ENCODE results near the gene MMGT1. TPM values are rescaled to one million over a fixed set of nuclear protein-coding genes. Genes with fewer than 3 reads are reported as not detected.

MMGT1 gene
- total and polyA plus RNA-seq, 7 donors, result 8.9 to 21.1 (median 18.5) TPM

DNA sequence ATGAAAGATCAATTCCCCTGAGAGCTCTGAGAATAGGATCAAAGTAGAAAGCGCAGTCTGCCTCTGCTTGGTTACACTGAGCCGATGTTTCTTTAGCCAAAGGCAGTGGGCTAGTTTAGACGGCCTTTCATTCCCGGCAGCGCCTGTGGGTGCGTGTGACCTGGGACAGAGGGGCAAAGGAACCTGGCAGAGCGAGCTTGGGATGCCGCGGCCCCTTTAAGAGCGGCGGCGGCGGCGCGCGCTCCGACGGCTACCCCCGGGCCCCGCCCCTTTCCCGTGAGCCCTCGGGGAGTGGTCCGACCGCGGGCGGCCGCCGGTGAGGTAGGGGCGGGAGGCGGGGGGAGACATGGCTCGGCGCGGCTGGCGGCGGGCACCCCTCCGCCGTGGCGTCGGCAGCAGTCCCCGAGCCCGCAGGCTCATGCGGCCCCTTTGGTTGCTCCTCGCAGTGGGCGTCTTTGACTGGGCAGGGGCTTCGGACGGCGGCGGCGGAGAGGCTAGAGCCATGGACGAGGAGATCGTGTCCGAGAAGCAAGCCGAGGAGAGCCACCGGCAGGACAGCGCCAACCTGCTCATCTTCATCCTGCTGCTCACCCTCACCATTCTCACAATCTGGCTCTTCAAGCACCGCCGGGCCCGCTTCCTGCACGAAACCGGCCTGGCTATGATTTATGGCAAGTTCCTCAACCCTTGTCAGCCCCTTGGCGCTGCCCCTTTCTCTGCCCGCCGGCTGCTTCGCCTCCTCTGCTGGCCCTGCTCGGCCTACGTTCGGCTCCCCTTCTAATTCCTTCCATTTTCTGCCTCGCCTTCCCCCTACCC lies 11.6 kb upstream of the MMGT1 start, which contains the start of gene SLC9A6:
Gene SLC9A6, plus strand, starts transcription at position 279 of the 816 bp plus-strand sequence. Its CDS starts 224 bp downstream, at position 503.
- Histone ChIP-seq H3K4me3 (peak within 1 kb of the TSS; percentile 79), H3K36me3 (ENCODE audit: insufficient read depth in 1 of 2, low read depth in 1 of 2) (no peaks in the 10 kb centered on the region), H3K27ac (peak within 1 kb of the TSS; percentile 84), H3K9me3 (no peaks in the 10 kb centered on the region), H3K4me1 (peaks cover 5% of the 10 kb centered on the region), H3K27me3 (ENCODE audit: insufficient read depth in 3 of 3, low read length in 2 of 3) (no peaks in the 10 kb centered on the region)
- ATAC-seq (peak; percentile 95 to 98 (median 97)), DNase-seq (peak; percentile 73 to 82)
- 0 to 23% (median 1%) methylated on average over 16 to 58 of the region's 68 CpGs for WGBS, 3 donors
- intact Hi-C loops (cut with DNase I), result loop anchor here in 1 of 2 donors (10.0 kb wide), 1 partner anchor 939 kb away; no protein-coding TSS in a partner anchor
- TF ChIP-seq, protein P1, sequence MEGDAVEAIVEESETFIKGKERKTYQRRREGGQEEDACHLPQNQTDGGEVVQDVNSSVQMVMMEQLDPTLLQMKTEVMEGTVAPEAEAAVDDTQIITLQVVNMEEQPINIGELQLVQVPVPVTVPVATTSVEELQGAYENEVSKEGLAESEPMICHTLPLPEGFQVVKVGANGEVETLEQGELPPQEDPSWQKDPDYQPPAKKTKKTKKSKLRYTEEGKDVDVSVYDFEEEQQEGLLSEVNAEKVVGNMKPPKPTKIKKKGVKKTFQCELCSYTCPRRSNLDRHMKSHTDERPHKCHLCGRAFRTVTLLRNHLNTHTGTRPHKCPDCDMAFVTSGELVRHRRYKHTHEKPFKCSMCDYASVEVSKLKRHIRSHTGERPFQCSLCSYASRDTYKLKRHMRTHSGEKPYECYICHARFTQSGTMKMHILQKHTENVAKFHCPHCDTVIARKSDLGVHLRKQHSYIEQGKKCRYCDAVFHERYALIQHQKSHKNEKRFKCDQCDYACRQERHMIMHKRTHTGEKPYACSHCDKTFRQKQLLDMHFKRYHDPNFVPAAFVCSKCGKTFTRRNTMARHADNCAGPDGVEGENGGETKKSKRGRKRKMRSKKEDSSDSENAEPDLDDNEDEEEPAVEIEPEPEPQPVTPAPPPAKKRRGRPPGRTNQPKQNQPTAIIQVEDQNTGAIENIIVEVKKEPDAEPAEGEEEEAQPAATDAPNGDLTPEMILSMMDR (IDR thresholded peaks at IDR 0.05), result no peak

DNA sequence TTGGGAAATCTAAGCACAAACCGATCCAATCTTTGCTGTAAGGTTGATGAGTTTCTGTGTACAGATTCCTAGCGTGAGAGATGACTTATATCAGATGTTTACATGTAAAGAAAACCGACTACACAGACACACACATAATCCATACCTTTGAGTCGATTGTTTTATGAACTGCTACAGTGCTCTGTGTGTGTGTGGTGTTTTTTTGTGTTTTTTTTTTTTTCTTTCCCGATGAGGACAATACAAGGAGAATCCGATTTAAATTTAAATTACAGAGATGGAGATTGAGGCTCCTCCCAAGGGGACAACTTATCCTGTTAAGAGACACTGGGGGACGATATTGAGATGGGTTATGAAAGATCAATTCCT lies 11.0 kb upstream of the MMGT1 start:
- Histone ChIP-seq H3K9me3 (no peaks in the 10 kb centered on the region), H3K36me3 (ENCODE audit: insufficient read depth in 1 of 2, low read depth in 1 of 2) (no peaks in the 10 kb centered on the region), H3K27ac (peak overlapping the region; percentile 84), H3K27me3 (ENCODE audit: insufficient read depth in 3 of 3, low read length in 2 of 3) (no peaks in the 10 kb centered on the region), H3K4me3 (peak overlapping the region; percentile 79), H3K4me1 (peaks cover 5% of the 10 kb centered on the region)
- TF ChIP-seq, protein P1 (IDR thresholded peaks at IDR 0.05), result no peak
- WGBS, 3 donors, result 0 to 34% (median 2%) methylated on average over 7 of the region's 7 CpGs
- DNase-seq (no peak), ATAC-seq (peak in 1 of 4 donors; percentile 16)
- intact Hi-C loops (cut with DNase I), result loop anchor here in 1 of 2 donors (10.0 kb wide), 1 partner anchor 940 kb away; no protein-coding TSS in a partner anchor

DNA sequence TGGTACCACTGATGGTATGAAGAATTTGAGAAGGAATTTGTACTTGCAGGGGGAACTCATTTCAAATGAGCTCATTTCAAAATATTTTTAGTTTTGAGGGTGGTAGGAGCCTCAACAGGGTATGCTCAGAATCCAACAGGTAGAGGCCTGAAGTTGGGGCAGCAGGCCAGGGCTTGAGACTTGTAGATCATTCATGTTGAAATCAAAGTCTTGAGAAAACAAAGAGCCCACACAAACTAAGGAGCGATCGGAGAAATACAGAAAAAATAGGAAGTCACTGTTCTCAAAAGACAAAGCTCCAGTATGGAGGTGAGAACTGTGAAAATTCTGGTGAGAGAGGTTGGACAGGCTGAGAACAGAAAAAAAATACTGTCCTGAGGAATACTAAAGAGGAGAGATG lies 10.5 kb upstream of the MMGT1 start:
- TF ChIP-seq, protein P1 (IDR thresholded peaks at IDR 0.05), result no peak
- H3K27me3 ChIP-seq (ENCODE audit: insufficient read depth in 3 of 3, low read length in 2 of 3), result no peaks in the 10 kb centered on the region
- peak overlapping the region; percentile 84 for H3K27ac ChIP-seq
- no peak for DNase-seq
- intact Hi-C loops (cut with DNase I), result loop anchor here in 1 of 2 donors (10.0 kb wide), 1 partner anchor 941 kb away; no protein-coding TSS in a partner anchor
- no peak for ATAC-seq
- no peaks in the 10 kb centered on the region for H3K36me3 ChIP-seq (ENCODE audit: insufficient read depth in 1 of 2, low read depth in 1 of 2)
- whole genome bisulfite sequencing, 3 donors, result 44 to 74% (median 62%) methylated on average over 2 of the region's 2 CpGs
- peak overlapping the region; percentile 79 for H3K4me3 ChIP-seq
- peaks cover 5% of the 10 kb centered on the region for H3K4me1 ChIP-seq
- no peaks in the 10 kb centered on the region for H3K9me3 ChIP-seq

DNA sequence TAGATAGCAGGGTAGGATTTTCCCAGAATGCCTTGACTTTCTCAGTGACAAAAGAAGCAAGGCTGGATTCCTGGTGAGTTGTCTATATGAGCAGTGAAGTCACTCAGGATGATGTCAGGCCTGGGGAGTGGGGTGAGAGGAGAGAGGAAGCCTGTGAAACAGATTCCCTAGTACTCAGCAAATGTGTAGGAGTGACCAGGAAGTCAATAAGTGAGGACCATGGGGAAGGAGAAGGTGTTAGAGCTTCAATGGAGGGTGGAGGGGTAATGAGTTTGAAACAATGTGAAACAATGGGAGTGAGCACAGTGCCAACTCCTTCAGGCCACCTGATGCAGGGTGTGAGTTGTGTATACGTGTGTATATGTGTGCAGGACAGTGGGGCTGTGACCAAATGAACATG lies 9.1 kb upstream of the MMGT1 start:
- Histone ChIP-seq H3K4me1 (peaks cover 5% of the 10 kb centered on the region), H3K36me3 (ENCODE audit: insufficient read depth in 1 of 2, low read depth in 1 of 2) (no peaks in the 10 kb centered on the region), H3K4me3 (no peak overlapping the region), H3K27me3 (ENCODE audit: insufficient read depth in 3 of 3, low read length in 2 of 3) (no peaks in the 10 kb centered on the region), H3K9me3 (no peaks in the 10 kb centered on the region), H3K27ac (no peak overlapping the region)
- ATAC-seq (no peak), DNase-seq (no peak)
- TF ChIP-seq, protein P1 (IDR thresholded peaks at IDR 0.05), result no peak
- 33 to 79% (median 63%) methylated on average over 1 of the region's 1 CpG for WGBS, 3 donors
- intact Hi-C loops (cut with DNase I), result loop anchor here in 1 of 2 donors (10.0 kb wide), 1 partner anchor 942 kb away; no protein-coding TSS in a partner anchor
